Activated effector memory CD4-positive, alpha-beta T cell treated with Interleukin-2 at 50 U/mL for 16 hours (primary cell): Measurements from ENCODE around the gene HNRNPL.
A peak's percentile ranks its signal among the peaks of the same experiment; 100 is the strongest.
"Not testable (repeated sequence)": the region's sequence is repeated elsewhere in the genome, so short reads cannot be mapped to it uniquely, and the experiment has no call there.

Experiments used
- DNase-seq: peaks from one replicate; pipeline ENCODE4 v3.0.0-alpha.2; 2020

HNRNPL gene

GRCh38 chr19:38843175-38843758 lies 6.5 kb downstream of the HNRNPL start:
- no peak for DNase-seq

GRCh38 chr19:38842439-38843174 lies 7.2 kb downstream of the HNRNPL start:
- DNase-seq: peak; percentile 58

- DNase-seq: peak; percentile 43
Measured at GRCh38 chr19:38841787-38842438, 7.9 kb downstream of the HNRNPL start.

GRCh38 chr19:38841180-38841766 lies 8.5 kb downstream of the HNRNPL start:
- no peak for DNase-seq

DNA sequence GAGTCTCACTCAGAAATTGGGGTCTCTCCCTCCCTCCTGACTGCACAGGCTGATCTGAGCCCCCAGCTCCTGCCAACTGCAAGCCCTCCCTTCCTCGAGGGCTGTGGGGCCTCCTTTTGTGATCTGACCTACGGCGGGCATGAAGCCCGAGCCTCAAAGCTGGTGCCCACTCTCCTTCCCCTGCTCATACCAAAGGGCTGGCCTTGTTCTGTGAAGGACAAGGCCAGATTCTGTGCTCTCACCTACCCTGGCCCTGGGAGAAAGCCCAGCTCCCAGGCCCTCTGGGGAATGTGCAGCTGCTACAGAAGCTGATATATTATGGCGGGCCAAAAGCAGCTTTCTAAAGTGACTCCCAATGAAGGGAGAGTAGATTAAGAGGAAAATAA lies 9.2 kb downstream of the HNRNPL start:
- DNase-seq: no peak

GRCh38 chr19:38839816-38840582 lies 9.8 kb downstream of the HNRNPL start:
- DNase-seq: no peak

DNA sequence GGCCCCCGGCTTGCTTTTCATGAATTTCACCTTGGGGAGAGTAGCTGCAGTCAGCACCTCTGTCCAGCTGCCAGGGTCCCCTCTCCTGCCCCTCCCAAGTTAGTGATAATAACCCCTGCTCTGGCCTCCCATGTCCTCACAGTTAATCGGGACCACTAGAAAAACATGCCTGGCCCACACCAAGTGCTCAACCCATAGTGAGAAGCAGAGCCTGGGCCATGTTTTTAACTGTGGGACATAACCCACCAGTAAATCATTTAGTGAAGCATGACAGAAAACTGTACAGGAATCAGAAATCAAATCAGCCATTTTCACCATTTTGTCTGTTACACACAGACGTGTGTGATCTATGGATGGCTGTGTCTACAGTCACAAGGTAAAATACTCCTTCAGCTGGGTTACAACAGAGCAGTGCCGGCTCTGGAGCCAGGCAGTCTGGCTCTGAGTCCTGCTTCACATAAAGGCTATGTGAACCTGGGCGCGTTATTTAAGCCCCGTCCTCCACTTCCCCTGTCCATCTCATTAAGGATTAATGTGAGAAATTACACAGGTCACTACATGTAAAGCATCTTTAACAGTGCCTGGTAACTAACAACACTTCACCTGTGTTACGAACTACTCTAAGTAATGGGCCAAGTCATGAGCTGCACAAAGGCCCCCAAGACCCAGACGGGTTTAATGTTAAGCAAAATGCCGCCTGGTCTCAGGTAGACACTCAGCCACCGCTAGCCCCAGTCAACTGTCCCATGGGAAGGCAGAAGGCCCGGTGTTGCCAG lies 10.6 kb downstream of the HNRNPL start:
- DNase-seq: no peak

GRCh38 chr19:38838208-38838985 lies 11.4 kb downstream of the HNRNPL start:
- DNase-seq: no peak

DNA sequence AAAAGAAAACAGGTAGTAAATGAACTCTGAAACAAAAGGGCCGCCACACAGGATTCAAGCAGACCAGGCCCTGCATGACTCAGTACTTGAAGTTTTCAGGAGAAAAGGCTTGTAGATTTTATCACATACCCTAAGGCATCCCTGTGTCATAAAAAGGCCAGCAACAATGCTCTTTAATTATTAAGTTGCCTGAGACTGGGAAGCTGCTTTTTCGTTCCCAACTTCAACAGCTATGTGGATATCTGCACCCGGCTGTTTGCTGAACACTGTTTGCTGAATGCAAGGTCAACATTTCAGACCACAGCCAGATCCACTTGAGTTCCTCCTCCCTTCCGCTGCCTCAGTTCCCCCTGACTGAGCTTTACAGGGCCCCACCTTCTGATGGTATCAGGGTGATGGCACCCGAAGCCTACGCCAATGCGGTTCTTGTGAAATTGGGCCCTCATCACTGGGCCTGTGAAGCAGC lies 12.1 kb downstream of the HNRNPL start:
- no peak for DNase-seq

- no peak for DNase-seq
Measured at GRCh38 chr19:38836983-38837626, 12.7 kb downstream of the HNRNPL start.

GRCh38 chr19:38836159-38836982 lies 13.4 kb downstream of the HNRNPL start:
- DNase-seq: no peak

DNA sequence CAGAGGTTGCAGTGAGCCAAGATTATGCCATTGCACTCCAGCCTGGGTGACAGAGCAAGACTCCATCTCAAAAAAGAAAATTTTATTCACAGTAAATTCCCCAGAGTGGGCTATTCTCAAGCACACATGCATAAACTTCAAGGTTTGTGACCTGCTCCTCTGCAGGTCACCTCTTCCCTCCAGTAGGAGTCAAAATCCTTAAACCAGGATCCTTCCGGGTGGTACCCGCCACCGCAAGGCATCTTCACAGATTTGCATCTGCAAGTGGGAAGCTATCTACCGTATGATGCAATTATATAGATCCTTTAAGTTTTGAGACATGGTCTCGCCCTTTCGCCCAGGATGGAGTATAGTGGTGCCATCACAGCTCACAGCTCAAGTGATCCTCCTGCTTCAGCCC lies 15.2 kb downstream of the HNRNPL start:
- DNase-seq: no peak

DNA sequence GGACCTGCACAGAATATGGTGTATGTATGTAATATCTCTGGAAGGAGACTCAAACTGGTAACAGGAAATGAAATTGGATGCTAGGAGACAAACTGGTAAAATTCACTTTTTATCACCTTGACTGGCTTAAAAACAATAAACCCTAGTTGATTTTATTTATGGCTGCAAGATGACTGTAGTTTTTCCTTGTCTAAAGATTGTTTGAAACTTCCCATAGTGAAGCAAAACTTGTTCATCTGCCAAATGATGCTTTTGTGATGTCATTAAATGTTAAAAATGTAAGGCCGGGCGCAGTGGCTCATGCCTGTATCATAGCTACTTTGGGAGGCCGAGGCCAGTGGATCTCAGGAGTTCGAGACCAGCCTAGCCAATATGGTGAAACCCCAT lies 15.7 kb downstream of the HNRNPL start:
- no peak for DNase-seq

DNA sequence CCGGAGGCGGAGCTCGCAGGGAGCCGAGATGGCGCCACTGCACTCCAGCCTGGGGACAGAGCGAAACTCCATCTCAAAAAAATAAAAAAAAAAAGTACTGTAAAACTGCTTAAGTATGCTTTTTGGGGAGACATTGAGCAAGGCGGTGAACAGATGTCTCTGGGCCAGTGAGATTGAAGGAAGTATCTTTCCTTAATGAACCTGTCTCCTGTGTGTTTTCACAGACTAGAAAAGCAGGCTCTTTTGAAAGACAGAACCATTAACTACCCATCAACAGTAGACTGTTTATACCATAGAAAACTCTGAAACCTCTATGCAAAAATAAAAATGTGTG lies 16.7 kb downstream of the HNRNPL start:
- no peak for DNase-seq

- DNase-seq: no peak
Measured at GRCh38 chr19:38831142-38831605, 18.6 kb downstream of the HNRNPL start.

DNA sequence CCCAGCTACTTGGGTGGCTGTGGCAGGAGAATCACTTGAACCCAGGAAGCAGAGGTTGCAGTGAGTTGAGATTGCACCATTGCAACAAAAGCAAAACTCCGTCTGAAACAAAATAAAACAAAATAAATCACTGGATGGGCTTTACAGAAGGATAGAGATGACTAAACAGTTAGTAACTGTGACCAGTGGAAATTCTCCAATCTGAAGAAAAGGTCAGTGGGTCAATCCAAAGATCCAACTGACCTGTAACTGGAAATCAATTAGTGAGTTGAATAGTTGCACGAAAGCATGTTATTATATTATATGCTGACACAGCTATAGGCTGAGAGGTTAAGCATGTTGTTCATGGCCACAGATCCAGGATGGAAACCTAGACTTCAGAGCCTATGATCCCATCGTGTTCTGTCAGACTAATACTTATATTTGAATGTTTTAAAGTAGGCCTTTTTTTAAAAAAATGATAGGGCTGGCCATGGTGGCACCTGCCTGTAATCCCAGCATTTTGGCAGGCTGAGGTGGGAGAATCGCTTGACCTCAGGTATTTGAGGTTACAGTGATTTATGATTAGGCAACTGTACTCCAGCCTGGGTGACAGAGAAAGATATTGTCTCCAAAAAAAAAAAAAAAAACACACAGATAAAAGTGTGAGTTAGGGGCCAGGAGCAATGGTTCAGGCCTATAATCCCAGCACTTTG lies 19.6 kb downstream of the HNRNPL start:
- no peak for DNase-seq

GRCh38 chr19:38829203-38829602 lies 20.6 kb downstream of the HNRNPL start:
- DNase-seq: not testable (repeated sequence)

GRCh38 chr19:38826856-38827551 lies 22.8 kb downstream of the HNRNPL start:
- DNase-seq: no peak

DNA sequence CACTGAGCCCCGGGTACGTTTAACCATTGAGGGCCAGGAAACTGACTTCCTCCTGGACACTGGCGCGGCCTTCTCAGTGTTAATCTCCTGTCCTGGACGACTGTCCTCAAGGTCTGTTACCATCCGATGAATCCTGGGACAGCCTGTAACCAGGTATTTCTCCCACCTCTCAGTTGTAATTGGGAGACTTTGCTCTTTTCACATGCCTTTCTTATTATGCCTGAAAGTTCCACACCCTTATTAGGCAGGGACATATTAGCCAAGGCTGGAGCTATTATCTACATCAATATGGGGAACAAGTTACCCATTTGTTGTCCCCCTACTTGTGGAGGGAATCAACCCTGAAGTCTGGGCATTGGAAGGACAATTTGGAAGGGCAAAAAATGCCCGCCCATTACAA lies 23.9 kb downstream of the HNRNPL start:
- DNase-seq: not testable (repeated sequence)
